NCI-H2227 treated with DMSO at 0.1 percent for 48 hours (cell line): ENCODE results near the gene PHKA2.

Source experiments
- DNase-seq: peaks from one replicate; lab custom pipeline; 2025; lab: John Stamatoyannopoulos, UW

PHKA2 gene

GRCh38 chrX:18971506-18971905, 12.4 kb downstream of the PHKA2 start:
- no peak for DNase-seq

GRCh38 chrX:18970465-18970864, 13.4 kb downstream of the PHKA2 start:
- DNase-seq = no peak

- no peak for DNase-seq
Measured at GRCh38 chrX:18966624-18967023, 17.3 kb downstream of the PHKA2 start.

GRCh38 chrX:18964901-18965300, 19.0 kb downstream of the PHKA2 start:
- no peak for DNase-seq

- no peak for DNase-seq
Measured at GRCh38 chrX:18964026-18964425, 19.9 kb downstream of the PHKA2 start.

GRCh38 chrX:18962329-18962728, 21.6 kb downstream of the PHKA2 start:
- DNase-seq = no peak

GRCh38 chrX:18961686-18962085, 22.2 kb downstream of the PHKA2 start:
- no peak for DNase-seq

GRCh38 chrX:18956303-18957032, 27.4 kb downstream of the PHKA2 start:
- no peak for DNase-seq

- DNase-seq = no peak
Measured at GRCh38 chrX:18955676-18956075, 28.2 kb downstream of the PHKA2 start.

- DNase-seq = no peak
Measured at GRCh38 chrX:18951032-18951431, 32.9 kb downstream of the PHKA2 start.

GRCh38 chrX:18949944-18950301, 34.0 kb downstream of the PHKA2 start:
- no peak for DNase-seq

- no peak for DNase-seq
Measured at GRCh38 chrX:18949291-18949943, 34.5 kb downstream of the PHKA2 start.

- DNase-seq = no peak
Measured at GRCh38 chrX:18946611-18947010, 37.3 kb downstream of the PHKA2 start.

- DNase-seq = no peak
Measured at GRCh38 chrX:18946157-18946556, 37.8 kb downstream of the PHKA2 start.

- no peak for DNase-seq
Measured at GRCh38 chrX:18945483-18945882, 38.4 kb downstream of the PHKA2 start.

- no peak for DNase-seq
Measured at GRCh38 chrX:18944482-18944881, 39.4 kb downstream of the PHKA2 start.

GRCh38 chrX:18941896-18942295, 42.0 kb downstream of the PHKA2 start:
- DNase-seq = no peak

GRCh38 chrX:18938710-18939109, 45.2 kb downstream of the PHKA2 start:
- no peak for DNase-seq

- no peak for DNase-seq
Measured at GRCh38 chrX:18937173-18937572, 46.7 kb downstream of the PHKA2 start.

GRCh38 chrX:18935893-18936292, 48.0 kb downstream of the PHKA2 start:
- DNase-seq = no peak

GRCh38 chrX:18934708-18935107, 49.2 kb downstream of the PHKA2 start:
- no peak for DNase-seq

- DNase-seq = no peak
Measured at GRCh38 chrX:18933617-18934016, 50.3 kb downstream of the PHKA2 start.

GRCh38 chrX:18931972-18932371, 51.9 kb downstream of the PHKA2 start:
- DNase-seq = peak; percentile 22

- no peak for DNase-seq
Measured at GRCh38 chrX:18929775-18930174, 54.1 kb downstream of the PHKA2 start.
